Fibroblast of villous mesenchyme (primary cell): ENCODE results near the gene MSH2. TPM values are rescaled to one million over a fixed set of nuclear protein-coding genes. Genes with fewer than 3 reads are reported as not detected.

Source experiments
- DNase-seq: peaks from one replicate; pipeline ENCODE4 v3.0.0-alpha.2; 2010; ENCODE audit warnings: low read depth
- H3K4me3 ChIP-seq: 2 replicates; pipeline ENCODE4 v1.5.1; 2011; ENCODE audit warnings: low read depth, mild to moderate bottlenecking, low read length
- CTCF ChIP-seq: IDR thresholded peaks from 2 replicates; pipeline ENCODE4 v1.5.1; 2012; ENCODE audit warnings: low read depth, mild to moderate bottlenecking, low read length; ENCODE audit not compliant: insufficient read depth
- total RNA-seq: library from RNA; depleted of rRNA; stranded (reverse); fragments of >200 nt; gene quantifications from 2 replicates; pipeline ENCODE4 v1.2.3, GENCODE V29; 2012

MSH2 gene
- 17.1 and 22.9 TPM in 2 replicates for total RNA-seq

GRCh38 chr2:47402805-47403608 is at the start of gene MSH2:
MSH2 (plus strand) TSS chr2:47403156; CDS start chr2:47403192, 36 bp downstream.
- DNase-seq = peak; percentile 91
- peak within 1 kb of the TSS; percentile 94 for H3K4me3 ChIP-seq
- TF ChIP-seq CTCF = no peak

DNA sequence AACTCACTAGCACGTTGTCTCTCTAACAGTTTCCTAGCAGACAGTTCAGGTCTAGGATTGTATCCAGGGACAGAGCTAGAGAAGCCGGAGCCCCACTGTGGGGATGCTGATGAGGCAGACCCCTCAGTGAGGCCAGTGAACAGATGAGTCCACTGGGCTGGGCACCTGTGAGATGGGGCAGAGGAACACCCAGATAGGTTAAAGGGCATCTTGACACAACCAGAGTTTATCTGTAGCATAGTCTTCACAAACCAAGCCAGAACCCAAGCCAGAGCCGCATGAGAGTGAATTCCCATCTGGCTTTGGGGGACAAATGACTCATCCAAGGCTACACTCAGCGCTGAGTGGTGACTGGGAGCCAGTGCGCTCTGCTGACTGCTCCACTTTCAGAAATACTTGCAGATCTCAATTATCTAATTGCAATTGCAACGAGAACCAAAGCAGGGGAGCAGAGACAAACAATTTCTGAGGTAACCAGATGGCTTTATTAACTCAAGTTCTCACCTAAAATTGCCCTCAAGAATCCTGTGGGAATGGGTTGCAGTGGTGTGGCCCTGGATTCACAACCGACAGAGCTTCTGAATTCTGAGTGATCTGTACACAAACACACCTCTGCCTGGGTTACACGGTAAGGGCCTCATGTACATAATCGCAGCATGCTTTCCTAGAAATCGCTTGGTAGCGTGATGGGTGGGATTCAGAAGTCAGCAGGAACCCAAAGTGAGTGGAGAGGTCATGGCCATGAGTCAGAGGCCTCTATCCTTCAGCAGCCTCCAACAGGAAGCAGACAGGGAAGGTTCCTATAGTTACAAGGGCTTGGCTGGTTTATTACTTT is 48.7 kb upstream of the MSH2 start:
- TF ChIP-seq CTCF = no peak
- no peak overlapping the region for H3K4me3 ChIP-seq
- peak; percentile 28 for DNase-seq

GRCh38 chr2:47354848-47355204 is 48.1 kb upstream of the MSH2 start:
- no peak overlapping the region for H3K4me3 ChIP-seq
- no peak for DNase-seq
- TF ChIP-seq CTCF = no peak

DNA sequence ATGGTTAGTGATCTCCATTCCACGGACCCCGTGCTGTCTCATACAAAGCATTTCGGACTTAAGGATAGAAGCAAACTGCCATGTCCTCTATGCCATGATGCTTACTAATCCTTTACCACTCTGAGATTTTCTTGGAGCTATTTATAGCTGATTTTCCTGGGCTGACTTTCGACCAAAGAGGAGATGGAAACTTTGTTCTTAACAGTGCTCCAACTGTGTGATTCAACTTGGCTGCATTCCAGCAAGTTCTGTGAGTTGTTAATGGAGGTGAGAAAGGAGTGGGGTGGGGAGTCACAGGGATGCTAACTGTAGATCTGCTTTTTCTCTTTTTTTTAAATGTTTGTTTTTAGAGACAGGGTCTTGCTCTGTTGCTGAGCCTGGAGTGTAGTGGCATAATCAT is 45.5 kb upstream of the MSH2 start:
- TF ChIP-seq CTCF = no peak
- peak; percentile 33 for DNase-seq
- H3K4me3 ChIP-seq = no peak overlapping the region

GRCh38 chr2:47359375-47359868 is 43.5 kb upstream of the MSH2 start:
- no peak for TF ChIP-seq CTCF
- DNase-seq = no peak
- no peak overlapping the region for H3K4me3 ChIP-seq

DNA sequence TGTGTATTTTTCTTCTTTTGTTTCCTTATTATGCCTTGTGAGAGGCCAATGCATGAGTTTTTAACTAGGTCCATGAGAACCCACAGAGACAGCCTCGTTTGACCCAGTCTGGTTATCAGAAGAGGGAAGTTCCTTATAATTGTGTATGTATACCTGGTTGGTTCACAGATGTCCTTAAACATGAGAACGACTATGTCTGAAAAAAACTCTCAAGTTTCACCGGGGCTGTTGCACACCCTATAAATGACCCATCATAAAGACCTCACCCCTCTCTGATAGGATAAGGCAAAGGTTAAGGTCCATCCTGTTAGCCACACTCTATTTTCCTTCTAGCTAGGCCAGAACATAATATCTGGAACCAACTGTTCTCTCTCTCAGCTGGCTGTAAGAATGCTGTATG is 42.7 kb upstream of the MSH2 start:
- H3K4me3 ChIP-seq = no peak overlapping the region
- DNase-seq = no peak
- no peak for TF ChIP-seq CTCF
